HEK293 (cell line): ENCODE data around the gene UBE2F.
A peak's percentile ranks its signal among the peaks of the same experiment; 100 is the strongest.
"Not testable (repeated sequence)": the region's sequence is repeated elsewhere in the genome, so short reads cannot be mapped to it uniquely, and the experiment has no call there.

ENCODE experiments used
- CTCF ChIA-PET: fragments of 350-600 bp; formaldehyde crosslinking; extraction: SDS; loops from one replicate; lab custom pipeline; 2021; ENCODE audit warnings: antibody characterized with exemption; lab: Yijun Ruan, JAX
- POLR2A ChIA-PET: fragments of 300-600 bp; formaldehyde crosslinking; extraction: SDS; loops from one replicate; lab custom pipeline; 2020; ENCODE audit warnings: antibody characterized with exemption, inconsistent platforms; lab: Yijun Ruan, JAX
- H3K27ac ChIP-seq: fragments of 200-500 bp; sonication (Bioruptor generic); 2 replicates; pipeline ENCODE4 v1.5.1; 2014; ENCODE audit warnings: low read depth, low read length, control low read depth, inconsistent platforms; ENCODE audit errors: extremely low read depth
- H3K36me3 ChIP-seq, 2 experiments: fragments of 200-500 bp in 1 of 2; sonication (Bioruptor generic) in 1 of 2; 1 replicate in 1 of 2; 2 replicates in 1 of 2; pipeline ENCODE4 v1.5.1; 2014 to 2017; ENCODE audit warnings: inconsistent platforms in 2 of 2, low read length in 2 of 2; ENCODE audit not compliant: control insufficient read depth in 2 of 2, insufficient read depth in 1 of 2
- H3K4me1 ChIP-seq: fragments of 200-500 bp; sonication (Bioruptor generic); 2 replicates; pipeline ENCODE4 v1.5.1; 2014; ENCODE audit warnings: mild to moderate bottlenecking, low read length, inconsistent platforms; ENCODE audit not compliant: control insufficient read depth, insufficient read depth
- H3K4me3 ChIP-seq: 2 replicates; pipeline ENCODE4 v1.5.1; 2011; ENCODE audit warnings: low read depth, mild to moderate bottlenecking, control low read depth, low read length, moderate library complexity
- H3K9me3 ChIP-seq: fragments of 200-500 bp; sonication (Bioruptor generic); 2 replicates; pipeline ENCODE4 v1.5.1; 2014; ENCODE audit warnings: low read depth, low read length, inconsistent platforms; ENCODE audit not compliant: control insufficient read depth, insufficient read depth
- EGR2 ChIP-seq: fragments of 450-650 bp; formaldehyde crosslinking; IDR thresholded peaks from 2 replicates; pipeline ENCODE4 v1.5.1; 2016; ENCODE audit warnings: low read depth, missing biosample characterization, missing genetic modification characterization
- KLF1 ChIP-seq: fragments of 450-650 bp; formaldehyde crosslinking; IDR thresholded peaks from 2 replicates; pipeline ENCODE4 v1.5.1; 2016; ENCODE audit warnings: missing biosample characterization, missing genetic modification characterization
- KLF7 ChIP-seq: fragments of 450-650 bp; formaldehyde crosslinking; IDR thresholded peaks from 2 replicates; pipeline ENCODE4 v1.5.1; 2016; ENCODE audit warnings: missing biosample characterization, missing genetic modification characterization, borderline replicate concordance
- SCRT2 ChIP-seq: fragments of 450-650 bp; formaldehyde crosslinking; IDR thresholded peaks from 2 replicates; pipeline ENCODE4 v1.5.1; 2016; ENCODE audit warnings: missing biosample characterization, missing genetic modification characterization
- SETDB1 ChIP-seq: IDR thresholded peaks from one replicate; pipeline ENCODE4 v1.6.1; 2017; ENCODE audit warnings: mild to moderate bottlenecking, low read length, moderate library complexity, mixed read lengths; ENCODE audit not compliant: insufficient read length
- SP7 ChIP-seq: fragments of 450-650 bp; formaldehyde crosslinking; IDR thresholded peaks from 2 replicates; pipeline ENCODE4 v1.5.1; 2016; ENCODE audit warnings: missing biosample characterization, missing genetic modification characterization
- TRIM28 ChIP-seq: IDR thresholded peaks from 2 replicates; pipeline ENCODE4 v1.6.1; 2011; ENCODE audit warnings: low read length, control low read depth, borderline replicate concordance
- ZFP37 ChIP-seq: fragments of 450-650 bp; formaldehyde crosslinking; IDR thresholded peaks from 2 replicates; pipeline ENCODE4 v1.5.1; 2016; ENCODE audit warnings: missing biosample characterization, missing genetic modification characterization
- ZIC2 ChIP-seq: fragments of 450-650 bp; formaldehyde crosslinking; IDR thresholded peaks from 2 replicates; pipeline ENCODE4 v1.5.1; 2016; ENCODE audit warnings: missing biosample characterization, missing genetic modification characterization
- ZNF214 ChIP-seq: fragments of 450-650 bp; formaldehyde crosslinking; IDR thresholded peaks from 2 replicates; pipeline ENCODE4 v1.5.1; 2017; ENCODE audit warnings: missing biosample characterization, mild to moderate bottlenecking, missing genetic modification characterization, borderline replicate concordance
- ZNF701 ChIP-seq: fragments of 450-650 bp; formaldehyde crosslinking; IDR thresholded peaks from 2 replicates; pipeline ENCODE4 v1.5.1; 2016; ENCODE audit warnings: missing biosample characterization, missing genetic modification characterization
- TF ChIP-seq, protein P1 (sequence below): fragments of 450-650 bp; formaldehyde crosslinking; IDR thresholded peaks from 2 replicates; pipeline ENCODE4 v1.5.1; 2016; ENCODE audit warnings: missing biosample characterization, missing genetic modification characterization
- TF ChIP-seq, protein P2 (sequence below): fragments of 450-650 bp; formaldehyde crosslinking; IDR thresholded peaks from 2 replicates; pipeline ENCODE4 v1.5.1; 2017; ENCODE audit warnings: missing biosample characterization, missing genetic modification characterization
- TF ChIP-seq, protein P3 (sequence below): fragments of 450-650 bp; formaldehyde crosslinking; IDR thresholded peaks from 2 replicates; pipeline ENCODE4 v1.5.1; 2016; ENCODE audit warnings: missing biosample characterization, missing genetic modification characterization
- TF ChIP-seq, protein P4 (sequence below): fragments of 450-650 bp; formaldehyde crosslinking; IDR thresholded peaks from 2 replicates; pipeline ENCODE4 v1.5.1; 2016; ENCODE audit warnings: missing biosample characterization, missing genetic modification characterization, borderline replicate concordance

Gene UBE2F

DNA sequence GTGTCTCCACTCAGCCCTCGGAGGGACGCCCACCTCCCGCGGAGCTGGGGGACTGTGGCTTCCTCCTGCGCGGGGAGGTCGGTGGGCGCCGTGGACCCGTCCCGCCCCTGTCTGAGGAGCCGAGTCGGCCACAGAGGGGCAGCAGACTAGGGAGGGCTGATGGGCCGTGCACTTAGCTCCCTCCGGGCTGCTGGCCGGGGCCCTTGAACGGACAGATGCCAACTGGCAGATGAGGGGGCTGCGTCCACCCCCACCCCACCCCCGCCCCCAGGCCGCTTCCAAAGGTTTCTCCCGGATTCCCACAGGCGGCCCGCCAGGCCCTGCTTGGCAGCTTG lies 10.4 kb upstream of the UBE2F start:
- no peak overlapping the region for H3K27ac ChIP-seq
- ChIA-PET POLR2A (no interaction called here), CTCF (no interaction called here)
- H3K4me3 ChIP-seq: no peak overlapping the region
- H3K9me3 ChIP-seq: no peaks in the 10 kb centered on the region
- H3K4me1 ChIP-seq: no peaks in the 10 kb centered on the region
- no peak for TF ChIP-seq ZNF214
- no peak for TF ChIP-seq ZIC2
- no peaks in the 10 kb centered on the region for H3K36me3 ChIP-seq

DNA sequence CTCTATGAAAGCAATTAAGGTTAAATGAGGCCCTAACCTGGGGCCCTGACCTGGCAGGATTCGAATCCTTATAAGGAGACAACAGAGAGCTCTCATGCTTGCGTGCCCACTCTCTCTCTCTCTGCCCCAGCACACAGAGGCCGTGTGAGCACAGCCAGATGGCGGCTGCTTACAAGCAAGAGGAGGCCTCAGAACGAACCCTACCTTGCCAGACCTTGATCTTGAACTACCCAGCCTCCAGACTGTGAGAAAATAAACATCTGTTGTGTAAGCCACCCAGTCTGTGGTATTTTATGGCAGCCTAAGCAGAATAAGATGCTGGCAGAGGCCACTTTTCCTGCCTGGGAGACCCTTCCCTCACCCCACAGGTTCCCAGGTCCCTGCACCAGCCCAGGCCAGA lies 5.2 kb upstream of the UBE2F start:
- ChIA-PET CTCF (no interaction called here), POLR2A (no interaction called here)

DNA sequence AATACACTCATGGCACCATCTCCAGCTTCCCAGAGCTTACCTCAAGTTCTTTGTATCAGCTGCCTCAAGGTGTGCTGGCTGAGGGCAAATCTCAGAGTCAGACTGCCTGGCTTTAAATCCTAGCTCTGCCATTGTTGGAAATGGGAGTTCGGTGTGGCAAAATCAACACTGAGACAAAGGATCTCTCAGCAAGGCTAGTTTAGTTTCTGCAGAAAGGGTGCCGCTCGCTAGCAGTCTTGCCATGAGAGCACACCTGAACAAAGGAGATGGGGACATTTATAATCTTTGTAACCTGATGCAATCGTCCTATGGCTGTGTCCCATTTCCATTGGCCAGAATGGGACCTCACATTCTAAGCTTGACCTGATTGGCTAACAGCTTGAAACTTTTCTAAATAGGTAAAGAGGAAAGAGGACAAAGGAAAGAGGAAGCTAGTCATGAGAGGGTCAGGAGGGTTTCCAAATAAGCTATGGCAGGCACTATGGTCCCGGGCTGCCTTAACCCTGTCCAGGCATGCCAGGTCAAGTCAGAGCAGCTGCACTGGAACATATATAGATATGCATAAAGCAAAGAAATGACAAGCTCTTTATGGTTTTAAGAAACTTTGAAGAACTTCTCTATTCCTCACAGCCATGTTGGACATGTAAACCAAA lies 4.3 kb upstream of the UBE2F start:
- H3K4me3 ChIP-seq: no peak overlapping the region
- no peak overlapping the region for H3K27ac ChIP-seq
- H3K36me3 ChIP-seq: no peaks in the 10 kb centered on the region
- TF ChIP-seq SETDB1 (peak; percentile 96), TRIM28 (peak; percentile 82; the same call in 1 of the 2 replicates)
- TF ChIP-seq, protein P1, sequence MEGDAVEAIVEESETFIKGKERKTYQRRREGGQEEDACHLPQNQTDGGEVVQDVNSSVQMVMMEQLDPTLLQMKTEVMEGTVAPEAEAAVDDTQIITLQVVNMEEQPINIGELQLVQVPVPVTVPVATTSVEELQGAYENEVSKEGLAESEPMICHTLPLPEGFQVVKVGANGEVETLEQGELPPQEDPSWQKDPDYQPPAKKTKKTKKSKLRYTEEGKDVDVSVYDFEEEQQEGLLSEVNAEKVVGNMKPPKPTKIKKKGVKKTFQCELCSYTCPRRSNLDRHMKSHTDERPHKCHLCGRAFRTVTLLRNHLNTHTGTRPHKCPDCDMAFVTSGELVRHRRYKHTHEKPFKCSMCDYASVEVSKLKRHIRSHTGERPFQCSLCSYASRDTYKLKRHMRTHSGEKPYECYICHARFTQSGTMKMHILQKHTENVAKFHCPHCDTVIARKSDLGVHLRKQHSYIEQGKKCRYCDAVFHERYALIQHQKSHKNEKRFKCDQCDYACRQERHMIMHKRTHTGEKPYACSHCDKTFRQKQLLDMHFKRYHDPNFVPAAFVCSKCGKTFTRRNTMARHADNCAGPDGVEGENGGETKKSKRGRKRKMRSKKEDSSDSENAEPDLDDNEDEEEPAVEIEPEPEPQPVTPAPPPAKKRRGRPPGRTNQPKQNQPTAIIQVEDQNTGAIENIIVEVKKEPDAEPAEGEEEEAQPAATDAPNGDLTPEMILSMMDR (tag by site-specific recombination): no peak
- TF ChIP-seq, protein P2, sequence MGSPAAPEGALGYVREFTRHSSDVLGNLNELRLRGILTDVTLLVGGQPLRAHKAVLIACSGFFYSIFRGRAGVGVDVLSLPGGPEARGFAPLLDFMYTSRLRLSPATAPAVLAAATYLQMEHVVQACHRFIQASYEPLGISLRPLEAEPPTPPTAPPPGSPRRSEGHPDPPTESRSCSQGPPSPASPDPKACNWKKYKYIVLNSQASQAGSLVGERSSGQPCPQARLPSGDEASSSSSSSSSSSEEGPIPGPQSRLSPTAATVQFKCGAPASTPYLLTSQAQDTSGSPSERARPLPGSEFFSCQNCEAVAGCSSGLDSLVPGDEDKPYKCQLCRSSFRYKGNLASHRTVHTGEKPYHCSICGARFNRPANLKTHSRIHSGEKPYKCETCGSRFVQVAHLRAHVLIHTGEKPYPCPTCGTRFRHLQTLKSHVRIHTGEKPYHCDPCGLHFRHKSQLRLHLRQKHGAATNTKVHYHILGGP: no peak
- TF ChIP-seq, all 188 proteins: peak for 2
- no peaks in the 10 kb centered on the region for H3K4me1 ChIP-seq
- ChIA-PET POLR2A (no interaction called here), CTCF (interaction anchor here (0.6 to 0.7 kb wide), 3 partner anchors 12 to 890 kb away, joined by 3 to 4 read pairs (median 4); no protein-coding TSS in a partner anchor)
- H3K9me3 ChIP-seq: no peaks in the 10 kb centered on the region

More for the DNA sequence above, 5.2 kb upstream of the UBE2F start:
- TF ChIP-seq SCRT2 (tag by site-specific recombination): no peak
- TF ChIP-seq, protein P3, sequence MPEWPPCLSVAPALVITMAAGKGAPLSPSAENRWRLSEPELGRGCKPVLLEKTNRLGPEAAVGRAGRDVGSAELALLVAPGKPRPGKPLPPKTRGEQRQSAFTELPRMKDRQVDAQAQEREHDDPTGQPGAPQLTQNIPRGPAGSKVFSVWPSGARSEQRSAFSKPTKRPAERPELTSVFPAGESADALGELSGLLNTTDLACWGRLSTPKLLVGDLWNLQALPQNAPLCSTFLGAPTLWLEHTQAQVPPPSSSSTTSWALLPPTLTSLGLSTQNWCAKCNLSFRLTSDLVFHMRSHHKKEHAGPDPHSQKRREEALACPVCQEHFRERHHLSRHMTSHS (tag by site-specific recombination): no peak
- H3K27ac ChIP-seq: no peak overlapping the region
- H3K4me3 ChIP-seq: no peak overlapping the region
- no peaks in the 10 kb centered on the region for H3K9me3 ChIP-seq
- H3K36me3 ChIP-seq: no peaks in the 10 kb centered on the region
- H3K4me1 ChIP-seq: no peaks in the 10 kb centered on the region

DNA sequence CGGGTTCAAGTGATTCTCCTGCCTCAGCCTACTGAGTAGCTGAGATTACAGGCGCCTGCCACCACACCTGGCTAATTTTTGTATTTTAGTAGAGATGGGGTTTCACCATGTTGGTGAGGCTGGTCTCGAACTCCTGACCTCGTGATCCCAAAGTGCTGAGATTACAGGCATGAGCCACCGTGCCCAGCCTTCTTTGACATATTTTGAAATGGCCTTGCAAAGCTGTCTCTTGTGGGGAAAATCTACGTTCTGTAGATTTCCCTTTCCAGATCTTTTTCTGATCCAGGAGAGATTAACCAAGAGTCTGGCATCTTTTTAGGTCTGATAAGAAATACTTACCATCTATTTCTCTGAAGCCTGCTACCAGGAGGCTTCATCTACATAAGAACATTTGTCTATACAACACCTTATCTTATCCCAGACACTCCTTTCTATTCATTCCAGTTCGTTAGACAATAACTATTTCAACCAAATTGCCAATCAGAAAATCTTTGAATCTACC lies 3.3 kb upstream of the UBE2F start:
- H3K9me3 ChIP-seq, H3K4me1 ChIP-seq, H3K36me3 ChIP-seq, H3K4me3 ChIP-seq, POLR2A ChIA-PET, H3K27ac ChIP-seq: not testable (repeated sequence)
- CTCF ChIA-PET: interaction anchor here (0.7 kb wide), 1 partner anchor 891 kb away, joined by 4 read pairs; no protein-coding TSS in a partner anchor

DNA sequence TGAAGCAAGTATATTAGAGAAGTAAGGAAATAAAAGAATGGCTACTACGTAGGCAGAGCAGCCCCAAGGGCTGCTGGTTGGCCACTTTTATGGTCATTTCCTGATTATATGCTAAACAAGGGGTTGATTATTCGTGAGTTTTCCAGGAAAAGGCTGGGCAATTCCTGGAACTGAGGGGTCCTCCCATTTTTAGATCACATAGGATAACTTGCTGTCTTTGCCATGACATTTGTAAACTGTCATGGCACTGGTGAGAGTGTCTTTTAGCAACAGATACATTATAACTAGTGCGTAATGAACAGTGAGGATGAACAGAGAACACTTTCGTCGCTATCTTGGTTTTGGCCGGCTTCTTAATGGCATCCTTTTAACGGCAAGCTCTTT lies 2.6 kb upstream of the UBE2F start:
- POLR2A ChIA-PET: no interaction called here
- no peak overlapping the region for H3K4me3 ChIP-seq
- no peak overlapping the region for H3K27ac ChIP-seq
- H3K9me3 ChIP-seq: no peaks in the 10 kb centered on the region
- H3K4me1 ChIP-seq: peaks cover 4% of the 10 kb centered on the region; the same call in 1 of the 2 replicates
- TF ChIP-seq EGR2 (tag by site-specific recombination) (no peak), ZFP37 (tag by site-specific recombination) (no peak), SP7 (tag by site-specific recombination) (no peak), ZNF701 (no peak), KLF1 (tag by site-specific recombination) (no peak), KLF7 (tag by site-specific recombination) (no peak)
- TF ChIP-seq, protein P4, sequence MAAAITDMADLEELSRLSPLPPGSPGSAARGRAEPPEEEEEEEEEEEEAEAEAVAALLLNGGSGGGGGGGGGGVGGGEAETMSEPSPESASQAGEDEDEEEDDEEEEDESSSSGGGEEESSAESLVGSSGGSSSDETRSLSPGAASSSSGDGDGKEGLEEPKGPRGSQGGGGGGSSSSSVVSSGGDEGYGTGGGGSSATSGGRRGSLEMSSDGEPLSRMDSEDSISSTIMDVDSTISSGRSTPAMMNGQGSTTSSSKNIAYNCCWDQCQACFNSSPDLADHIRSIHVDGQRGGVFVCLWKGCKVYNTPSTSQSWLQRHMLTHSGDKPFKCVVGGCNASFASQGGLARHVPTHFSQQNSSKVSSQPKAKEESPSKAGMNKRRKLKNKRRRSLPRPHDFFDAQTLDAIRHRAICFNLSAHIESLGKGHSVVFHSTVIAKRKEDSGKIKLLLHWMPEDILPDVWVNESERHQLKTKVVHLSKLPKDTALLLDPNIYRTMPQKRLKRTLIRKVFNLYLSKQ (tag by site-specific recombination): no peak
- CTCF ChIA-PET: no interaction called here
- peaks cover 0 to 3% of the 10 kb centered on the region in 2 experiments; a peak in 1 of 3 replicates for H3K36me3 ChIP-seq
